GM08714 (cell line): ENCODE measurements around the gene TBL3.
"Not testable (repeated sequence)": the region's sequence is repeated elsewhere in the genome, so short reads cannot be mapped to it uniquely, and the experiment has no call there.

Experiments
- H3K4me3 ChIP-seq: fragments of 200-500 bp; sonication (Bioruptor generic); 2 replicates; pipeline ENCODE4 v1.5.1; 2014; ENCODE audit warnings: mild to moderate bottlenecking, low read length, inconsistent platforms
- ZNF274 ChIP-seq: IDR thresholded peaks from 2 replicates; pipeline ENCODE4 v1.6.1; 2012; ENCODE audit warnings: mild to moderate bottlenecking, low read depth, low read length

TBL3 gene

DNA sequence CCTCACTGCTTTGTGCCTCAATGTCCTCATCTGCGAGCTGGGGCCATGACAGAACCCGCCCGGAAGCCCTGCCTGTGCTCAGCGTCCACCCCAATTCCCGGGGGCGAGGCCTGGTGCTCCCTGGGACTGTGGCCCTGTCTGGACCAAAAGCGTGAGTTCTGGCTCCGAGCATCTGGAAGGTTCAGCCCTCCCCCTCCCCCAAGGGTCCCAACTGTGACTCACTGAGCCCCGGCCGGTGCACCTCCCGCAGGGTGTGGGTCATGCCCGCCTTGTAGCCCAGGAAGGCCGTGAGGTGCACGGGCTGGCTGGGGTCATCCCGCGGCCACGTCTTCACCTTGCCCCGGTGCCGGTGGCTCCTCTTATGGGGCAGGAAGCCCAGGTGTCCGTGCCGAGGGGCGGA, 18.1 kb upstream of the TBL3 start:
- H3K4me3 ChIP-seq = no peak overlapping the region
- no peak for TF ChIP-seq ZNF274

DNA sequence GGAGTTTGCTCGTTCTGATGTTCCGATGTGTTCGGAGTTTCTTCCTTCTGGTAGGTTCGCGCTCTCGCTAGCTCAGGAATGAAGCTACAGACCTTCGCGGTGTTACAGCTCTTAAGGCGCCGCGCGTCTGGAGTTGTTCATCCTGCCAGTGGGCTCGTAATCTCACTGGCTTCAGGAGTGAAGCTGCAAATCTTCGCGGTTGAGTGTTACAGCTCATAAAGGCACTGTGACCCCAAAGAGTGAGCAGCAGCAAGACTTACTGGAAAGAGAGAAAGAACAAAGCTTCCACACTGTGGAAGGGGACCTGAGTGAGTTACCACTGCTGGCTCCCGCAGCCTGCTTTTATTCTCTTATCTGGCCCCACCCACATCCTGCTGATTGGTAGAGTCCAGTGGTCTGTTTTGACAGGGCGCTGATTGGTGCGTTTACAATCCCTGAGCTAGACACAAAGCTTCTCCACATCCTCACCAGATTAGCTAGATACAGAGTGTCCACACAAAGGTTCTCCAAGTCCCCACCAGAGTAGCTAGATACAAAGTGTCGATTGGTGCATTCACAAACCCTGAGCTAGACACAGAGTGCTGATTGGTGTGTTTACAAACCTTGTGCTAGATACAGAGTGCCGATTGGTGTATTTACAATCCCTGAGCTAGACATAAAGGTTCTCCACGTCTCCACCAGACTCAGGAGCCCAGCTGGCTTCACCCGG, 14.3 kb upstream of the TBL3 start:
- H3K4me3 ChIP-seq = not testable (repeated sequence)

- not testable (repeated sequence) for H3K4me3 ChIP-seq
Observed at GRCh38 chr16:1958143-1958491, 13.7 kb upstream of the TBL3 start.

GRCh38 chr16:1958715-1959268, 13.1 kb upstream of the TBL3 start:
- H3K4me3 ChIP-seq = no peak overlapping the region; the same call in 1 of the 2 replicates
- no peak for TF ChIP-seq ZNF274

DNA sequence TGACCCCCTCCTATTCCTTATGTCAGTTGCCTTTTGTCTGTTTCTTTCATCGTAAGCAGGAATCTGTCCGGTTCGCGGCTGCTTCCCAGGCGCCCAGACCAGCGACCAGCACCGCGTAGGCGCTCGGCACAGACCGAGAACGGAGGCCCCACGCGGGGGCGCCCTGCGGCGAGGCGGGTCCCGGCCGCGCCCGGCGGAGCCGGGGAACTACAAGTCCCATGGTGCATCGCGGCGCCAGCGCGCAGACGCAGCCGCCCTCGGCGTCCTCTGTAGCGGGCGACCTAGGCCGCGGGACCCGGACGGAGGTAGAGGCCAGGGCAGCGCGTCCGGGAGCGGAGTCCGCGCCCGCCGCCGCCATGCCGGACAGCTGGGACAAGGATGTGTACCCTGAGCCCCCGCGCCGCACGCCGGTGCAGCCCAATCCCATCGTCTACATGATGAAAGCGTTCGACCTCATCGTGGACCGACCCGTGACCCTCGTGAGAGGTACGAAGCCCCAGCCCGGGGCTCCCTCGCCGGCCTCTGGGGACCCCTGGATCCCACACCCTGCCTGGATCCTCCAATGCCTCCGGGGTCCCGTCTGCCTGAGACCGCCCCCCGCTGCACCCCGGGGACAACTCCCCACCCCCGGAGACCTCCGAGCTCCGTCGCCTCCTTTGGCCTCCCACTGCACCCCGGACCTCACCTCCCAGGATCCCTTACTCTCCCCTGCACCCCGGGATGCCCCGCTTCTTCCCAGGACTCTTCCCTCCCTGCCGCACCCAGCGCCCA, 12.4 kb upstream of the TBL3 start, which contains the start of gene NDUFB10:
NDUFB10 (plus strand) TSS at position 270 of the 771 bp plus-strand sequence; CDS start at position 357, 87 bp downstream.
- TF ChIP-seq ZNF274 = no peak

GRCh38 chr16:1960665-1961630, 10.9 kb upstream of the TBL3 start:
- no peak for TF ChIP-seq ZNF274
- H3K4me3 ChIP-seq = peak overlapping the region; percentile 88; the same call in 1 of the 2 replicates

More for the DNA sequence above, 12.4 kb upstream of the TBL3 start, which contains the start of gene NDUFB10:
- peak within 1 kb of the TSS; percentile 88 for H3K4me3 ChIP-seq

GRCh38 chr16:1961651-1962067, 10.2 kb upstream of the TBL3 start:
- no peak for TF ChIP-seq ZNF274
- H3K4me3 ChIP-seq = no peak overlapping the region

GRCh38 chr16:1962161-1963153, 9.4 kb upstream of the TBL3 start:
- peak overlapping the region; percentile 95 for H3K4me3 ChIP-seq

DNA sequence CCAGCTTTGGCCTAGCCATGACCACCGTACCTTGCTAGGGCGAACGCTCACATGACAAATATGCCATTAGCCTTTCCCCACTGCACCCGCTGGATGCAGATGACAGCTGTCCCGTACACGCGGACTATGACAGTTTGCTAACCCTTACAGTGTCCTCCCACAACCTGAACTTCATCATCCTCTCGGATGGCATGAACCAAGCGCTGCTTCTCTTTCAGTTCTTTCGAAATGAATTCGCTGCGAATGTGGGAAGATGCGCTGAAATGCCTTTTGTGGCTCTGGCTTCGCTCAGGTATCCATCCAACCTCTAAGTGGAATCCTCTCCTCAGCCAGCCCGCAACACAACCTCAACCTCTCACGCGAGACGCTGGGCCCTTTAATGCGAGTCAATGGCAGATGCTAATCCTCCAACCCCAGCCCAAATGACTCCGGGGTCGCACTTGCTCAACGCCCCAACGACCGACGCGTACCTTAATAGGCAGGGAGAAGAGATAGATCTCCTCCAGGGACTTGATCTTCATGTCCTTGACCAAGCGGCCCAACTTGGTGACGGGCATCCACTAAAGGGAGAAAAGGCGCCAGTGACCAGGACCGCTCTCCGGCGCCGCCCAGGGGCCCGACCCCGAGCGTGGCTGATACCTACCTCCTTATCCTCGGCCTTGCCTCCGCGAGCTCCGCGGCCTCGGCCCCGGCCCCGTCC, 7.9 kb upstream of the TBL3 start:
- H3K4me3 ChIP-seq = peak overlapping the region; percentile 95
- TF ChIP-seq ZNF274 = no peak

- H3K4me3 ChIP-seq = peak within 1 kb of the TSS; percentile 95
- no peak for TF ChIP-seq ZNF274
Observed at GRCh38 chr16:1964506-1965395, 7.1 kb upstream of the TBL3 start, which contains the start of gene RPS2. Gene RPS2 (minus strand): TSS chr16:1964826. CDS start chr16:1964625, 201 bp downstream.

DNA sequence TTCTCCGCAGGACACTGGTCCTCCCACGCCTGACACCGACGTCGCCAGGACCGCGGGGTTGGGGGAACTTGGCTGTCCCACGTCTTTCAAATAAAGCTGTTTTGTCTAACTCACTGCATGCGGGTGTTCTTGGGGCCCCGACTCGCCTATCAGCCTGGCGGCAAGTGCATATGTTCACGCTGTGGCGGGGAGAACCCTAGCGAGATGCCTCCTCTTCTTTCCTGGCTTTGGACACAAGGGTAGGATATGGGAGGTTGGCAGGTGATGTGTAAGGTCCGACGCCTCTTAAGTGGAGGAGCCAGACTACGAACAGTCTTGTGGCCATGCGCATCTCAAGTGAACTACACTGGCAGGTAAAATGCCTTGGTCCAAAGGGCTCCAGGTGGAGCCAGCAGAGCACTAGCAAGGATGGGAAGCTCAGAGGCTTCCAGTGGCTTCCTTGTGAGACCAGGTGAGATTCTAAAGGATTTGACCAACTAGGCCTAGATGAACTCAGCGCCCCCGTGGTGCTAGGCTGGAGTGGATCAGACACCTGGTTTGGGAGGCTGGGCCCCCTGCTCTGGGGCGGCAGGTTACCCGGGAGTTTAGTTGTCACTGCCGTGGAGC, 6.4 kb upstream of the TBL3 start:
- H3K4me3 ChIP-seq = peak overlapping the region; percentile 95
- no peak for TF ChIP-seq ZNF274
